H1 (cell line): Measurements from ENCODE around the gene COMMD1. TPM values are rescaled to one million over a fixed set of nuclear protein-coding genes. Genes with fewer than 3 reads are reported as not detected.

Experiments
- CTCF ChIA-PET: fragments of 300-600 bp; sonication (Branson Sonifier 250); formaldehyde crosslinking; loops from one replicate; lab custom pipeline; 2021; ENCODE audit not compliant: partially characterized antibody; lab: Charles Lee
- POLR2A ChIA-PET: fragments of 300-600 bp; sonication (Branson Sonifier 250); formaldehyde crosslinking; loops from one replicate; lab custom pipeline; 2021; ENCODE audit warnings: inconsistent platforms; ENCODE audit not compliant: partially characterized antibody; lab: Charles Lee
- DNase-seq, 2 experiments: peaks; one replicate each; pipeline versions ENCODE4 v3.0.0 to v3.0.0-alpha.2; 2010 to 2022; ENCODE audit warnings: low spot score in 2 of 2, low read depth in 1 of 2, mixed read lengths in 1 of 2
- FAIRE-seq: peaks from 2 replicates; lab custom pipeline; 2011; peaks lifted over from hg19 to GRCh38; lab: Jason Lieb, UNC
- H2AFZ ChIP-seq: 2 replicates; pipeline ENCODE4 v1.8.1; 2012; ENCODE audit warnings: low read length, inconsistent platforms
- H2AK5ac ChIP-seq: 2 replicates; pipeline ENCODE4 v1.6.1; 2013; ENCODE audit warnings: low read depth, low read length
- H2BK120ac ChIP-seq: replicated peaks from 2 replicates; pipeline ENCODE3; 2013; ENCODE audit warnings: low read depth, low read length, inconsistent platforms
- H2BK12ac ChIP-seq: 2 replicates; pipeline ENCODE4 v1.6.1; 2013; ENCODE audit warnings: low read depth, low read length
- H2BK15ac ChIP-seq: 2 replicates; pipeline ENCODE4 v1.6.1; 2013; ENCODE audit warnings: low read length
- H2BK20ac ChIP-seq: 2 replicates; pipeline ENCODE4 v1.6.1; 2013; ENCODE audit warnings: low read length
- H2BK5ac ChIP-seq: 2 replicates; pipeline ENCODE4 v1.6.1; 2013; ENCODE audit warnings: low read depth, low read length
- H3K14ac ChIP-seq: 2 replicates; pipeline ENCODE4 v1.6.1; 2013; ENCODE audit warnings: inconsistent platforms; ENCODE audit not compliant: insufficient read length
- H3K18ac ChIP-seq: 2 replicates; pipeline ENCODE4 v1.6.1; 2013; ENCODE audit warnings: low read length; ENCODE audit errors: extremely low read depth
- H3K23ac ChIP-seq: 2 replicates; pipeline ENCODE4 v1.6.1; 2013; ENCODE audit warnings: inconsistent platforms; ENCODE audit not compliant: insufficient read length
- H3K23me2 ChIP-seq: 2 replicates; pipeline ENCODE4 v1.6.1; 2013; ENCODE audit warnings: low read depth, low read length
- H3K27ac ChIP-seq: 2 replicates; pipeline ENCODE4 v1.6.1; 2011; ENCODE audit warnings: low read depth, low read length, inconsistent platforms
- H3K27me3 ChIP-seq, 4 experiments: replicated peaks in 1 of 4; 1 replicate in 1 of 4; 2 replicates in 3 of 4; pipeline versions ENCODE4 v1.6.1 to v1.8.1; 2011 to 2013; ENCODE audit warnings: low read length in 3 of 4, mild to moderate bottlenecking in 3 of 4, inconsistent platforms in 2 of 4, mixed read lengths in 2 of 4, moderate library complexity in 1 of 4; ENCODE audit not compliant: control insufficient read depth in 3 of 4, insufficient read depth in 3 of 4; ENCODE audit errors: extremely low read depth in 1 of 4
- H3K36me3 ChIP-seq, 4 experiments: 2 replicates each; pipeline versions ENCODE4 v1.6.1 to v1.8.1; 2011 to 2013; ENCODE audit warnings: mild to moderate bottlenecking in 4 of 4, low read length in 3 of 4, moderate library complexity in 2 of 4, control low read depth in 1 of 4, inconsistent platforms in 1 of 4; ENCODE audit not compliant: insufficient read depth in 4 of 4, control insufficient read depth in 2 of 4
- H3K4ac ChIP-seq: replicated peaks from 2 replicates; pipeline ENCODE3; 2013; ENCODE audit warnings: low read length, low read depth, mixed read lengths, inconsistent platforms; ENCODE audit not compliant: insufficient read length
- H3K4me1 ChIP-seq, 4 experiments: replicated peaks in 1 of 4; 1 replicate in 1 of 4; 2 replicates in 3 of 4; pipeline versions ENCODE4 v1.6.1 to v1.8.1; 2011 to 2013; ENCODE audit warnings: low read length in 3 of 4, inconsistent platforms in 2 of 4, mixed read lengths in 1 of 4; ENCODE audit not compliant: insufficient read depth in 4 of 4, control insufficient read depth in 3 of 4
- H3K4me2 ChIP-seq, 2 experiments: 2 replicates each; pipeline versions ENCODE4 v1.6.1 to v1.8.1; 2011 to 2013; ENCODE audit warnings: low read depth in 2 of 2, low read length in 2 of 2, control low read depth in 1 of 2, inconsistent platforms in 1 of 2, mild to moderate bottlenecking in 1 of 2; ENCODE audit not compliant: insufficient read depth in 1 of 2
- H3K4me3 ChIP-seq, 4 experiments: fragments of 200-600, 300-600 bp in 1 of 4; sonication (generic), shearing (Covaris generic), sonication (Bioruptor Twin) in 1 of 4; 2 replicates each; pipeline versions ENCODE4 v1.5.1 to v1.8.1; 2011 to 2016; ENCODE audit warnings: low read length in 4 of 4, low read depth in 3 of 4, control low read depth in 2 of 4, inconsistent platforms in 2 of 4, mild to moderate bottlenecking in 2 of 4, mixed read lengths in 1 of 4, moderate library complexity in 1 of 4; ENCODE audit not compliant: insufficient read depth in 2 of 4; ENCODE audit errors: extremely low read depth in 1 of 4
- H3K56ac ChIP-seq: replicated peaks from 2 replicates; pipeline ENCODE3; 2013; ENCODE audit warnings: low read depth, mild to moderate bottlenecking, mixed read lengths, low read length, inconsistent platforms; ENCODE audit not compliant: insufficient read length
- H3K79me1 ChIP-seq: 2 replicates; pipeline ENCODE4 v1.6.1; 2013; ENCODE audit warnings: low read depth, low read length, control low read depth
- H3K79me2 ChIP-seq, 2 experiments: 2 replicates each; pipeline versions ENCODE4 v1.6.1 to v1.8.1; 2012 to 2013; ENCODE audit warnings: low read length in 2 of 2, mild to moderate bottlenecking in 2 of 2, inconsistent platforms in 1 of 2; ENCODE audit not compliant: insufficient read depth in 2 of 2, control insufficient read depth in 1 of 2
- H3K9ac ChIP-seq, 4 experiments: replicated peaks in 1 of 4; 1 replicate in 1 of 4; 2 replicates in 3 of 4; pipeline versions ENCODE4 v1.6.1 to v1.8.1; 2011 to 2013; ENCODE audit warnings: low read depth in 3 of 4, low read length in 3 of 4, control low read depth in 2 of 4, mild to moderate bottlenecking in 2 of 4, moderate library complexity in 2 of 4, inconsistent platforms in 1 of 4; ENCODE audit errors: extremely low read depth in 1 of 4
- H3K9me3 ChIP-seq, 2 experiments: 2 replicates each; pipeline versions ENCODE4 v1.6.1 to v1.8.1; 2012 to 2013; ENCODE audit warnings: mild to moderate bottlenecking in 2 of 2, moderate library complexity in 2 of 2, control low read depth in 1 of 2, inconsistent platforms in 1 of 2, low read depth in 1 of 2, low read length in 1 of 2, mixed read lengths in 1 of 2; ENCODE audit not compliant: insufficient read depth in 2 of 2
- H4K20me1 ChIP-seq, 2 experiments: replicated peaks in 1 of 2; 2 replicates each; pipeline versions ENCODE3 to v1.8.1; 2011 to 2013; ENCODE audit warnings: inconsistent platforms in 2 of 2, low read length in 2 of 2, mild to moderate bottlenecking in 1 of 2; ENCODE audit not compliant: insufficient read depth in 2 of 2, control insufficient read depth in 1 of 2
- H4K5ac ChIP-seq: 2 replicates; pipeline ENCODE4 v1.6.1; 2013; ENCODE audit warnings: low read length, low read depth, mixed read lengths, inconsistent platforms; ENCODE audit not compliant: insufficient read length
- H4K8ac ChIP-seq: 2 replicates; pipeline ENCODE4 v1.8.0; 2013; ENCODE audit warnings: mild to moderate bottlenecking, moderate library complexity, low read length, inconsistent platforms; ENCODE audit not compliant: insufficient read depth; ENCODE audit errors: extremely low read depth
- H4K91ac ChIP-seq: replicated peaks from 2 replicates; pipeline ENCODE3; 2013; ENCODE audit warnings: low read length, mixed read lengths, inconsistent platforms; ENCODE audit not compliant: insufficient read length
- CBX8 ChIP-seq: fragments of 300-800, 300-1000 bp; sonication (generic); IDR thresholded peaks from 2 replicates; pipeline ENCODE4 v1.7.1; 2016; ENCODE audit warnings: low read depth, low read length, borderline replicate concordance
- GTF2F1 ChIP-seq: IDR thresholded peaks from 2 replicates; pipeline ENCODE4 v1.6.1; 2012; ENCODE audit warnings: low read depth, low read length, improper control_type of control experiment, borderline replicate concordance
- HDAC2 ChIP-seq, 2 experiments: fragments of 300-600 bp in 1 of 2; sonication (generic) in 1 of 2; IDR thresholded peaks; 2 replicates each; pipeline ENCODE4 v1.6.1; 2011 to 2012; ENCODE audit warnings: low read depth in 2 of 2, low read length in 2 of 2, mild to moderate bottlenecking in 2 of 2, moderate library complexity in 2 of 2, borderline replicate concordance in 1 of 2, inconsistent platforms in 1 of 2
- HDAC6 ChIP-seq: IDR thresholded peaks from one replicate; pipeline ENCODE4 v1.7.1; 2012; ENCODE audit warnings: low read depth, mild to moderate bottlenecking, inconsistent platforms, low read length, moderate library complexity
- KDM1A ChIP-seq: fragments of 200-600, 300-600 bp; sonication (generic); IDR thresholded peaks from 2 replicates; pipeline ENCODE4 v1.7.1; 2016; ENCODE audit warnings: mild to moderate bottlenecking, low read length, borderline replicate concordance
- RAD21 ChIP-seq, 2 experiments: IDR thresholded peaks in 1 of 2; conservative IDR thresholded peaks in 1 of 2; 2 replicates each; pipeline ENCODE4 v1.6.1; 2011; ENCODE audit warnings: low read depth in 2 of 2, low read length in 2 of 2, improper control_type of control experiment in 1 of 2, inconsistent platforms in 1 of 2, mild to moderate bottlenecking in 1 of 2, moderate library complexity in 1 of 2
- SIRT6 ChIP-seq: IDR thresholded peaks from one replicate; pipeline ENCODE4 v1.7.1; 2012; ENCODE audit warnings: low read length, inconsistent platforms
- TAF1 ChIP-seq: IDR thresholded peaks from 2 replicates; pipeline ENCODE4 v1.6.1; 2011; ENCODE audit warnings: mild to moderate bottlenecking, low read depth, low read length
- WGBS, 2 experiments: shearing (Covaris generic) in 1 of 2; methylation state at CpG; one replicate each; pipeline versions ENCODE4 v1.1.6 to v1.1.7; 2013 to 2015; ENCODE audit warnings: low lambda C conversion rate in 2 of 2, mixed read lengths in 2 of 2, inconsistent platforms in 1 of 2, low coverage in 1 of 2, missing lambda C conversion rate in 1 of 2; ENCODE audit not compliant: insufficient replicate concordance in 2 of 2, insufficient coverage in 1 of 2, insufficient read length in 1 of 2; ENCODE audit errors: extremely low coverage in 1 of 2, missing lambda C conversion rate in 1 of 2; 5-methylcytosine and 5-hydroxymethylcytosine counted together
- polyA plus RNA-seq, 7 experiments: library from polyadenylated mRNA; depleted of rRNA in 3 of 7; stranded (reverse) in 5 of 7; unstranded in 2 of 7; fragments of >200 nt in 5 of 7; fragments of 200-250 nt in 2 of 7; gene quantifications; 1 replicate in 5 of 7; 2 replicates in 1 of 7; 4 replicates in 1 of 7; pipeline versions ENCODE4 v1.2.1 to v1.2.3, GENCODE V29; 2011 to 2013; ENCODE audit warnings: missing spikeins in 2 of 7, mixed read lengths in 2 of 7
- total RNA-seq: library from RNA; stranded (reverse); fragmentation: NEBNext Ultra II Directional; extraction: Animal tissue kit (Norgen Biotek cat#: 25700); gene quantifications from 2 replicates; pipeline ENCODE4 v1.2.1, GENCODE V29; 2021
- TF ChIP-seq, protein P1 (sequence below): IDR thresholded peaks from 2 replicates; pipeline ENCODE4 v1.6.1; 2012; ENCODE audit warnings: inconsistent platforms
- TF ChIP-seq, protein P2 (sequence below): IDR thresholded peaks from 2 replicates; pipeline ENCODE4 v1.6.1; 2012; ENCODE audit warnings: low read length, inconsistent platforms
- TF ChIP-seq, protein P3 (sequence below): IDR thresholded peaks from 2 replicates; pipeline ENCODE4 v1.6.1; 2012; ENCODE audit warnings: inconsistent platforms

The COMMD1 gene
- total and polyA plus RNA-seq, 2 of the 8 experiments (the other 6 are each of a cell fraction or from before 2014, with no cell fraction given) = 23.5 to 28.3 TPM

DNA sequence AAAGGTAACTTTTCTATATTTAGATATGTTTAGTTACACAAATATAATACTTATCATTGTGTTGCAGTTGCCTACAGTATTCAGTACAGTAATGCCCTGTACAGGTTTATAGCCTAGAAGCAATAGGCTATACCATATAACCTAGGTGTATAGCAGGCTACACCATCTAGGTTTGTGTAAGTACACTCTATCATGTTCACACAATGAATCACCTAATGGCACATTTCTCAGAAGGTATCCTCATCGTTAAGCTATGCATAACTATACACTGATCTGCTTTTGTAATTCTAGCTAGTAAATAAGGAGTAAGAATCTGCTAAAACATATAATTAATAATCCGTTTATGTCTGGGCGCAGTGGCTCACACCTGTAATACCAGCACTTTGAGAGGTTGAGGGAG, 102.1 kb downstream of the COMMD1 start:
- DNase-seq (no peak), FAIRE-seq (no peak)
- Histone ChIP-seq H3K9me3 (no peaks in the 10 kb centered on the region), H4K5ac (no peak overlapping the region), H3K36me3 (no peaks in the 10 kb centered on the region), H3K18ac (no peak overlapping the region), H3K9ac (no peak overlapping the region), H2AFZ (no peak overlapping the region), H3K27me3 (no peaks in the 10 kb centered on the region), H3K23ac (no peak overlapping the region), H3K27ac (no peak overlapping the region), H4K8ac (no peak overlapping the region), H2BK5ac (no peak overlapping the region), H4K91ac (no peak overlapping the region), H3K4ac (no peak overlapping the region), H2BK120ac (no peak overlapping the region), H4K20me1 (no peaks in the 10 kb centered on the region), H2BK15ac (no peak overlapping the region), H3K79me2 (no peaks in the 10 kb centered on the region), H2AK5ac (no peak overlapping the region), H2BK20ac (no peak overlapping the region), H3K4me1 (no peaks in the 10 kb centered on the region), H3K4me3 (no peak overlapping the region), H3K79me1 (no peaks in the 10 kb centered on the region), H3K14ac (no peak overlapping the region), H3K4me2 (no peak overlapping the region), H3K56ac (no peak overlapping the region), H3K23me2 (no peaks in the 10 kb centered on the region; the same call in 1 of the 2 replicates), H2BK12ac (no peak overlapping the region)
- ChIA-PET CTCF (interaction anchor here (0.8 to 1.9 kb wide), 4 partner anchors 12 to 403 kb away, joined by 3 to 6 read pairs (median 4); no protein-coding TSS in a partner anchor), POLR2A (interaction anchor here (0.6 kb wide), 1 partner anchor 449 kb away, joined by 3 read pairs; no protein-coding TSS in a partner anchor)
- WGBS, 2 experiments = 92% methylated on average over 3 of the region's 3 CpGs; no CpG with 5 or more reads in 1 of the 2 experiments
- TF ChIP-seq GTF2F1 (no peak), CBX8 (no peak), HDAC2 (IDR thresholded peaks at IDR 0.05; ENCODE audit: borderline replicate concordance in 1 of 2, low read depth in 2 of 2, low read length in 2 of 2) (no peak), KDM1A (no peak), RAD21 (IDR thresholded peaks at IDR 0.05 in 1 of 2, conservative IDR thresholded peaks at IDR 0.05 in 1 of 2; ENCODE audit: low read depth in 2 of 2, low read length in 2 of 2) (no peak), SIRT6 (no peak), TAF1 (no peak), HDAC6 (no peak)
- TF ChIP-seq, protein P1, sequence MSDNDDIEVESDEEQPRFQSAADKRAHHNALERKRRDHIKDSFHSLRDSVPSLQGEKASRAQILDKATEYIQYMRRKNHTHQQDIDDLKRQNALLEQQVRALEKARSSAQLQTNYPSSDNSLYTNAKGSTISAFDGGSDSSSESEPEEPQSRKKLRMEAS = no peak
- TF ChIP-seq, protein P2, sequence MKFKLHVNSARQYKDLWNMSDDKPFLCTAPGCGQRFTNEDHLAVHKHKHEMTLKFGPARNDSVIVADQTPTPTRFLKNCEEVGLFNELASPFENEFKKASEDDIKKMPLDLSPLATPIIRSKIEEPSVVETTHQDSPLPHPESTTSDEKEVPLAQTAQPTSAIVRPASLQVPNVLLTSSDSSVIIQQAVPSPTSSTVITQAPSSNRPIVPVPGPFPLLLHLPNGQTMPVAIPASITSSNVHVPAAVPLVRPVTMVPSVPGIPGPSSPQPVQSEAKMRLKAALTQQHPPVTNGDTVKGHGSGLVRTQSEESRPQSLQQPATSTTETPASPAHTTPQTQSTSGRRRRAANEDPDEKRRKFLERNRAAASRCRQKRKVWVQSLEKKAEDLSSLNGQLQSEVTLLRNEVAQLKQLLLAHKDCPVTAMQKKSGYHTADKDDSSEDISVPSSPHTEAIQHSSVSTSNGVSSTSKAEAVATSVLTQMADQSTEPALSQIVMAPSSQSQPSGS = no peak
- TF ChIP-seq, protein P3, sequence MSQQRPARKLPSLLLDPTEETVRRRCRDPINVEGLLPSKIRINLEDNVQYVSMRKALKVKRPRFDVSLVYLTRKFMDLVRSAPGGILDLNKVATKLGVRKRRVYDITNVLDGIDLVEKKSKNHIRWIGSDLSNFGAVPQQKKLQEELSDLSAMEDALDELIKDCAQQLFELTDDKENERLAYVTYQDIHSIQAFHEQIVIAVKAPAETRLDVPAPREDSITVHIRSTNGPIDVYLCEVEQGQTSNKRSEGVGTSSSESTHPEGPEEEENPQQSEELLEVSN = no peak
